HepG2 (cell line): Measurements from ENCODE around the gene JTB. TPM values are rescaled to one million over a fixed set of nuclear protein-coding genes. Genes with fewer than 3 reads are reported as not detected.

Experiments used
- AGO1 ChIP-seq: fragments of 200-400 bp; formaldehyde crosslinking; IDR thresholded peaks from 2 replicates; pipeline ENCODE4 v1.6.1; 2017; ENCODE audit warnings: mild to moderate bottlenecking, low read depth, low read length, moderate library complexity; ENCODE audit not compliant: poor library complexity, severe bottlenecking
- FOXK1 ChIP-seq: sonication (generic); formaldehyde crosslinking; IDR thresholded peaks from 2 replicates; pipeline ENCODE4 v1.4.0; 2020; ENCODE audit warnings: low read depth, missing genetic modification reagents, borderline replicate concordance
- FOXP1 ChIP-seq, 2 experiments: fragments of 450-650 bp in 1 of 2; IDR thresholded peaks; 2 replicates each; pipeline ENCODE4 v1.6.1; 2017 to 2018; ENCODE audit warnings: antibody characterized with exemption in 1 of 2
- GABPB1 ChIP-seq: IDR thresholded peaks from 2 replicates; pipeline ENCODE4 v1.6.1; 2016; ENCODE audit warnings: mild to moderate bottlenecking, missing genetic modification reagents, moderate library complexity, missing compliant biosample characterization
- ISL2 ChIP-seq: sonication (generic); formaldehyde crosslinking; IDR thresholded peaks from 2 replicates; pipeline ENCODE4 v1.5.0; 2020; ENCODE audit warnings: missing genetic modification reagents
- KMT2B ChIP-seq: IDR thresholded peaks from 2 replicates; pipeline ENCODE4 v1.6.1; 2016; ENCODE audit warnings: missing genetic modification reagents, missing compliant biosample characterization
- ZKSCAN1 ChIP-seq: fragments of 150-350 bp; IDR thresholded peaks from 2 replicates; pipeline ENCODE4 v1.6.1; 2014; ENCODE audit warnings: low read length
- ZNF749 ChIP-seq: sonication (generic); formaldehyde crosslinking; IDR thresholded peaks from 2 replicates; pipeline ENCODE4 v1.8.0; 2022; ENCODE audit warnings: mild to moderate bottlenecking, missing genetic modification reagents, moderate library complexity, borderline replicate concordance
- polyA plus RNA-seq, 8 experiments: library from polyadenylated mRNA; depleted of rRNA in 3 of 8; stranded (reverse) in 7 of 8; unstranded in 1 of 8; fragments of >200 nt; fragmentation: Illumina TruSeq in 4 of 8; extraction: Trizol in 4 of 8; gene quantifications; 2 replicates each; pipeline versions ENCODE4 v1.2.1 to v1.2.3, GENCODE V29; 2011 to 2016; ENCODE audit warnings: low read depth in 4 of 8, missing spikeins in 1 of 8, mixed read lengths in 1 of 8; ENCODE audit not compliant: insufficient read depth in 1 of 8
- total RNA-seq, 5 experiments: library from RNA; depleted of rRNA; stranded (reverse); fragments of >200 nt; fragmentation: Illumina TruSeq; extraction: Trizol; gene quantifications; 2 replicates each; pipeline ENCODE4 v1.2.3, GENCODE V29; 2016; ENCODE audit warnings: low read depth in 1 of 5
- TF ChIP-seq, protein P1 (sequence below): sonication (generic); formaldehyde crosslinking; IDR thresholded peaks from 2 replicates; pipeline ENCODE4 v1.5.1; 2020; ENCODE audit warnings: mild to moderate bottlenecking, missing genetic modification reagents, borderline replicate concordance
- TF ChIP-seq, protein P2 (sequence below): sonication (generic); formaldehyde crosslinking; IDR thresholded peaks from 2 replicates; pipeline ENCODE4 v1.4.0; 2020; ENCODE audit warnings: missing genetic modification reagents, mild to moderate bottlenecking, borderline replicate concordance
- TF ChIP-seq, protein P3 (sequence below): sonication (generic); formaldehyde crosslinking; IDR thresholded peaks from 2 replicates; pipeline ENCODE4 v1.5.0; 2020; ENCODE audit warnings: mild to moderate bottlenecking, missing genetic modification reagents, borderline replicate concordance

Gene JTB
- total and polyA plus RNA-seq, 2 of the 13 experiments (the other 11 are each of a cell fraction or from before 2014, with no cell fraction given), result 96.7 to 99.2 TPM

- TF ChIP-seq, protein P1, sequence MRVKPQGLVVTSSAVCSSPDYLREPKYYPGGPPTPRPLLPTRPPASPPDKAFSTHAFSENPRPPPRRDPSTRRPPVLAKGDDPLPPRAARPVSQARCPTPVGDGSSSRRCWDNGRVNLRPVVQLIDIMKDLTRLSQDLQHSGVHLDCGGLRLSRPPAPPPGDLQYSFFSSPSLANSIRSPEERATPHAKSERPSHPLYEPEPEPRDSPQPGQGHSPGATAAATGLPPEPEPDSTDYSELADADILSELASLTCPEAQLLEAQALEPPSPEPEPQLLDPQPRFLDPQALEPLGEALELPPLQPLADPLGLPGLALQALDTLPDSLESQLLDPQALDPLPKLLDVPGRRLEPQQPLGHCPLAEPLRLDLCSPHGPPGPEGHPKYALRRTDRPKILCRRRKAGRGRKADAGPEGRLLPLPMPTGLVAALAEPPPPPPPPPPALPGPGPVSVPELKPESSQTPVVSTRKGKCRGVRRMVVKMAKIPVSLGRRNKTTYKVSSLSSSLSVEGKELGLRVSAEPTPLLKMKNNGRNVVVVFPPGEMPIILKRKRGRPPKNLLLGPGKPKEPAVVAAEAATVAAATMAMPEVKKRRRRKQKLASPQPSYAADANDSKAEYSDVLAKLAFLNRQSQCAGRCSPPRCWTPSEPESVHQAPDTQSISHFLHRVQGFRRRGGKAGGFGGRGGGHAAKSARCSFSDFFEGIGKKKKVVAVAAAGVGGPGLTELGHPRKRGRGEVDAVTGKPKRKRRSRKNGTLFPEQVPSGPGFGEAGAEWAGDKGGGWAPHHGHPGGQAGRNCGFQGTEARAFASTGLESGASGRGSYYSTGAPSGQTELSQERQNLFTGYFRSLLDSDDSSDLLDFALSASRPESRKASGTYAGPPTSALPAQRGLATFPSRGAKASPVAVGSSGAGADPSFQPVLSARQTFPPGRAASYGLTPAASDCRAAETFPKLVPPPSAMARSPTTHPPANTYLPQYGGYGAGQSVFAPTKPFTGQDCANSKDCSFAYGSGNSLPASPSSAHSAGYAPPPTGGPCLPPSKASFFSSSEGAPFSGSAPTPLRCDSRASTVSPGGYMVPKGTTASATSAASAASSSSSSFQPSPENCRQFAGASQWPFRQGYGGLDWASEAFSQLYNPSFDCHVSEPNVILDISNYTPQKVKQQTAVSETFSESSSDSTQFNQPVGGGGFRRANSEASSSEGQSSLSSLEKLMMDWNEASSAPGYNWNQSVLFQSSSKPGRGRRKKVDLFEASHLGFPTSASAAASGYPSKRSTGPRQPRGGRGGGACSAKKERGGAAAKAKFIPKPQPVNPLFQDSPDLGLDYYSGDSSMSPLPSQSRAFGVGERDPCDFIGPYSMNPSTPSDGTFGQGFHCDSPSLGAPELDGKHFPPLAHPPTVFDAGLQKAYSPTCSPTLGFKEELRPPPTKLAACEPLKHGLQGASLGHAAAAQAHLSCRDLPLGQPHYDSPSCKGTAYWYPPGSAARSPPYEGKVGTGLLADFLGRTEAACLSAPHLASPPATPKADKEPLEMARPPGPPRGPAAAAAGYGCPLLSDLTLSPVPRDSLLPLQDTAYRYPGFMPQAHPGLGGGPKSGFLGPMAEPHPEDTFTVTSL, result no peak
- TF ChIP-seq AGO1 (peak; percentile 66), ISL2 (CRISPR knock-in tag) (peak; percentile 66; the same call in 1 of the 2 replicates), FOXK1 (peak; percentile 49; the same call in 1 of the 2 replicates), GABPB1 (CRISPR knock-in tag) (peak; percentile 58), KMT2B (CRISPR knock-in tag) (no peak), FOXP1 (IDR thresholded peaks at IDR 0.05) (no peak), FOXP1 (CRISPR knock-in tag; IDR thresholded peaks at IDR 0.05) (no peak), ZKSCAN1 (no peak), ZNF749 (CRISPR knock-in tag) (no peak)
- TF ChIP-seq, protein P2, sequence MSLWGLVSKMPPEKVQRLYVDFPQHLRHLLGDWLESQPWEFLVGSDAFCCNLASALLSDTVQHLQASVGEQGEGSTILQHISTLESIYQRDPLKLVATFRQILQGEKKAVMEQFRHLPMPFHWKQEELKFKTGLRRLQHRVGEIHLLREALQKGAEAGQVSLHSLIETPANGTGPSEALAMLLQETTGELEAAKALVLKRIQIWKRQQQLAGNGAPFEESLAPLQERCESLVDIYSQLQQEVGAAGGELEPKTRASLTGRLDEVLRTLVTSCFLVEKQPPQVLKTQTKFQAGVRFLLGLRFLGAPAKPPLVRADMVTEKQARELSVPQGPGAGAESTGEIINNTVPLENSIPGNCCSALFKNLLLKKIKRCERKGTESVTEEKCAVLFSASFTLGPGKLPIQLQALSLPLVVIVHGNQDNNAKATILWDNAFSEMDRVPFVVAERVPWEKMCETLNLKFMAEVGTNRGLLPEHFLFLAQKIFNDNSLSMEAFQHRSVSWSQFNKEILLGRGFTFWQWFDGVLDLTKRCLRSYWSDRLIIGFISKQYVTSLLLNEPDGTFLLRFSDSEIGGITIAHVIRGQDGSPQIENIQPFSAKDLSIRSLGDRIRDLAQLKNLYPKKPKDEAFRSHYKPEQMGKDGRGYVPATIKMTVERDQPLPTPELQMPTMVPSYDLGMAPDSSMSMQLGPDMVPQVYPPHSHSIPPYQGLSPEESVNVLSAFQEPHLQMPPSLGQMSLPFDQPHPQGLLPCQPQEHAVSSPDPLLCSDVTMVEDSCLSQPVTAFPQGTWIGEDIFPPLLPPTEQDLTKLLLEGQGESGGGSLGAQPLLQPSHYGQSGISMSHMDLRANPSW (CRISPR knock-in tag), result no peak
- TF ChIP-seq, protein P3, sequence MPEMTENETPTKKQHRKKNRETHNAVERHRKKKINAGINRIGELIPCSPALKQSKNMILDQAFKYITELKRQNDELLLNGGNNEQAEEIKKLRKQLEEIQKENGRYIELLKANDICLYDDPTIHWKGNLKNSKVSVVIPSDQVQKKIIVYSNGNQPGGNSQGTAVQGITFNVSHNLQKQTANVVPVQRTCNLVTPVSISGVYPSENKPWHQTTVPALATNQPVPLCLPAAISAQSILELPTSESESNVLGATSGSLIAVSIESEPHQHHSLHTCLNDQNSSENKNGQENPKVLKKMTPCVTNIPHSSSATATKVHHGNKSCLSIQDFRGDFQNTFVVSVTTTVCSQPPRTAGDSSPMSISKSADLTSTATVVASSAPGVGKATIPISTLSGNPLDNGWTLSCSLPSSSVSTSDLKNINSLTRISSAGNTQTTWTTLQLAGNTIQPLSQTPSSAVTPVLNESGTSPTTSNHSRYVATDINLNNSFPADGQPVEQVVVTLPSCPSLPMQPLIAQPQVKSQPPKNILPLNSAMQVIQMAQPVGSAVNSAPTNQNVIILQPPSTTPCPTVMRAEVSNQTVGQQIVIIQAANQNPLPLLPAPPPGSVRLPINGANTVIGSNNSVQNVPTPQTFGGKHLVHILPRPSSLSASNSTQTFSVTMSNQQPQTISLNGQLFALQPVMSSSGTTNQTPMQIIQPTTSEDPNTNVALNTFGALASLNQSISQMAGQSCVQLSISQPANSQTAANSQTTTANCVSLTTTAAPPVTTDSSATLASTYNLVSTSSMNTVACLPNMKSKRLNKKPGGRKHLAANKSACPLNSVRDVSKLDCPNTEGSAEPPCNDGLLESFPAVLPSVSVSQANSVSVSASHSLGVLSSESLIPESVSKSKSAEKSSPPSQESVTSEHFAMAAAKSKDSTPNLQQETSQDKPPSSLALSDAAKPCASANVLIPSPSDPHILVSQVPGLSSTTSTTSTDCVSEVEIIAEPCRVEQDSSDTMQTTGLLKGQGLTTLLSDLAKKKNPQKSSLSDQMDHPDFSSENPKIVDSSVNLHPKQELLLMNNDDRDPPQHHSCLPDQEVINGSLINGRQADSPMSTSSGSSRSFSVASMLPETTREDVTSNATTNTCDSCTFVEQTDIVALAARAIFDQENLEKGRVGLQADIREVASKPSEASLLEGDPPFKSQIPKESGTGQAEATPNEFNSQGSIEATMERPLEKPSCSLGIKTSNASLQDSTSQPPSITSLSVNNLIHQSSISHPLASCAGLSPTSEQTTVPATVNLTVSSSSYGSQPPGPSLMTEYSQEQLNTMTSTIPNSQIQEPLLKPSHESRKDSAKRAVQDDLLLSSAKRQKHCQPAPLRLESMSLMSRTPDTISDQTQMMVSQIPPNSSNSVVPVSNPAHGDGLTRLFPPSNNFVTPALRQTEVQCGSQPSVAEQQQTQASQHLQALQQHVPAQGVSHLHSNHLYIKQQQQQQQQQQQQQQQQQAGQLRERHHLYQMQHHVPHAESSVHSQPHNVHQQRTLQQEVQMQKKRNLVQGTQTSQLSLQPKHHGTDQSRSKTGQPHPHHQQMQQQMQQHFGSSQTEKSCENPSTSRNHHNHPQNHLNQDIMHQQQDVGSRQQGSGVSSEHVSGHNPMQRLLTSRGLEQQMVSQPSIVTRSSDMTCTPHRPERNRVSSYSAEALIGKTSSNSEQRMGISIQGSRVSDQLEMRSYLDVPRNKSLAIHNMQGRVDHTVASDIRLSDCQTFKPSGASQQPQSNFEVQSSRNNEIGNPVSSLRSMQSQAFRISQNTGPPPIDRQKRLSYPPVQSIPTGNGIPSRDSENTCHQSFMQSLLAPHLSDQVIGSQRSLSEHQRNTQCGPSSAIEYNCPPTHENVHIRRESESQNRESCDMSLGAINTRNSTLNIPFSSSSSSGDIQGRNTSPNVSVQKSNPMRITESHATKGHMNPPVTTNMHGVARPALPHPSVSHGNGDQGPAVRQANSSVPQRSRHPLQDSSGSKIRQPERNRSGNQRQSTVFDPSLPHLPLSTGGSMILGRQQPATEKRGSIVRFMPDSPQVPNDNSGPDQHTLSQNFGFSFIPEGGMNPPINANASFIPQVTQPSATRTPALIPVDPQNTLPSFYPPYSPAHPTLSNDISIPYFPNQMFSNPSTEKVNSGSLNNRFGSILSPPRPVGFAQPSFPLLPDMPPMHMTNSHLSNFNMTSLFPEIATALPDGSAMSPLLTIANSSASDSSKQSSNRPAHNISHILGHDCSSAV (CRISPR knock-in tag), result no peak
Measured at GRCh38 chr1:153946622-153947241, 30.7 kb downstream of the JTB start, which contains the start of gene DENND4B (continued).
